HepG2 (cell line): ENCODE data around the gene ZNF3. TPM values are rescaled to one million over a fixed set of nuclear protein-coding genes. Genes with fewer than 3 reads are reported as not detected.
A peak's percentile ranks its signal among the peaks of the same experiment; 100 is the strongest.

Source experiments
- polyA plus RNA-seq, 8 experiments: library from polyadenylated mRNA; depleted of rRNA in 3 of 8; stranded (reverse) in 7 of 8; unstranded in 1 of 8; fragments of >200 nt; fragmentation: Illumina TruSeq in 4 of 8; extraction: Trizol in 4 of 8; gene quantifications; 2 replicates each; pipeline versions ENCODE4 v1.2.1 to v1.2.3, GENCODE V29; 2011 to 2016; ENCODE audit warnings: low read depth in 4 of 8, missing spikeins in 1 of 8, mixed read lengths in 1 of 8; ENCODE audit not compliant: insufficient read depth in 1 of 8
- total RNA-seq, 5 experiments: library from RNA; depleted of rRNA; stranded (reverse); fragments of >200 nt; fragmentation: Illumina TruSeq; extraction: Trizol; gene quantifications; 2 replicates each; pipeline ENCODE4 v1.2.3, GENCODE V29; 2016; ENCODE audit warnings: low read depth in 1 of 5
- TF ChIP-seq, protein P1 (sequence below), 2 experiments: fragments of 450-650 bp in 1 of 2; sonication (generic) in 1 of 2; formaldehyde crosslinking in 1 of 2; IDR thresholded peaks; 2 replicates each; pipeline versions ENCODE4 v1.6.1 to v1.8.0; 2016 to 2022; ENCODE audit warnings: antibody characterized with exemption in 1 of 2, mild to moderate bottlenecking in 1 of 2, missing genetic modification reagents in 1 of 2

Gene ZNF3
- total and polyA plus RNA-seq, 2 of the 13 experiments (the other 11 are each of a cell fraction or from before 2014, with no cell fraction given) = 33.7 to 56.9 TPM

GRCh38 chr7:100089458-100090196 lies 8.1 kb upstream of the ZNF3 start (continued):
- TF ChIP-seq, protein P1, sequence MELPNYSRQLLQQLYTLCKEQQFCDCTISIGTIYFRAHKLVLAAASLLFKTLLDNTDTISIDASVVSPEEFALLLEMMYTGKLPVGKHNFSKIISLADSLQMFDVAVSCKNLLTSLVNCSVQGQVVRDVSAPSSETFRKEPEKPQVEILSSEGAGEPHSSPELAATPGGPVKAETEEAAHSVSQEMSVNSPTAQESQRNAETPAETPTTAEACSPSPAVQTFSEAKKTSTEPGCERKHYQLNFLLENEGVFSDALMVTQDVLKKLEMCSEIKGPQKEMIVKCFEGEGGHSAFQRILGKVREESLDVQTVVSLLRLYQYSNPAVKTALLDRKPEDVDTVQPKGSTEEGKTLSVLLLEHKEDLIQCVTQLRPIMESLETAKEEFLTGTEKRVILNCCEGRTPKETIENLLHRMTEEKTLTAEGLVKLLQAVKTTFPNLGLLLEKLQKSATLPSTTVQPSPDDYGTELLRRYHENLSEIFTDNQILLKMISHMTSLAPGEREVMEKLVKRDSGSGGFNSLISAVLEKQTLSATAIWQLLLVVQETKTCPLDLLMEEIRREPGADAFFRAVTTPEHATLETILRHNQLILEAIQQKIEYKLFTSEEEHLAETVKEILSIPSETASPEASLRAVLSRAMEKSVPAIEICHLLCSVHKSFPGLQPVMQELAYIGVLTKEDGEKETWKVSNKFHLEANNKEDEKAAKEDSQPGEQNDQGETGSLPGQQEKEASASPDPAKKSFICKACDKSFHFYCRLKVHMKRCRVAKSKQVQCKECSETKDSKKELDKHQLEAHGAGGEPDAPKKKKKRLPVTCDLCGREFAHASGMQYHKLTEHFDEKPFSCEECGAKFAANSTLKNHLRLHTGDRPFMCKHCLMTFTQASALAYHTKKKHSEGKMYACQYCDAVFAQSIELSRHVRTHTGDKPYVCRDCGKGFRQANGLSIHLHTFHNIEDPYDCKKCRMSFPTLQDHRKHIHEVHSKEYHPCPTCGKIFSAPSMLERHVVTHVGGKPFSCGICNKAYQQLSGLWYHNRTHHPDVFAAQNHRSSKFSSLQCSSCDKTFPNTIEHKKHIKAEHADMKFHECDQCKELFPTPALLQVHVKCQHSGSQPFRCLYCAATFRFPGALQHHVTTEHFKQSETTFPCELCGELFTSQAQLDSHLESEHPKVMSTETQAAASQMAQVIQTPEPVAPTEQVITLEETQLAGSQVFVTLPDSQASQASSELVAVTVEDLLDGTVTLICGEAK (IDR thresholded peaks at IDR 0.05) = peak; percentile 7; the same call in 1 of the 2 replicates
- TF ChIP-seq, protein P1 (CRISPR knock-in tag; IDR thresholded peaks at IDR 0.05) = no peak
